CMK (cell line): ENCODE measurements around the gene VSIG4.
"Not testable (repeated sequence)": the region's sequence is repeated elsewhere in the genome, so short reads cannot be mapped to it uniquely, and the experiment has no call there.

Experiments
- DNase-seq: peaks from one replicate; pipeline ENCODE4 v3.0.0-alpha.2; 2010; ENCODE audit warnings: low read depth

VSIG4 gene

GRCh38 chrX:65977161-65977560 lies 62.7 kb downstream of the VSIG4 start:
- not testable (repeated sequence) for DNase-seq

GRCh38 chrX:65976161-65976560 lies 63.7 kb downstream of the VSIG4 start:
- DNase-seq, result no peak

GRCh38 chrX:65975161-65975751 lies 64.6 kb downstream of the VSIG4 start:
- not testable (repeated sequence) for DNase-seq
